ENCODE data around the gene SMIM12.

Gene SMIM12

DNA sequence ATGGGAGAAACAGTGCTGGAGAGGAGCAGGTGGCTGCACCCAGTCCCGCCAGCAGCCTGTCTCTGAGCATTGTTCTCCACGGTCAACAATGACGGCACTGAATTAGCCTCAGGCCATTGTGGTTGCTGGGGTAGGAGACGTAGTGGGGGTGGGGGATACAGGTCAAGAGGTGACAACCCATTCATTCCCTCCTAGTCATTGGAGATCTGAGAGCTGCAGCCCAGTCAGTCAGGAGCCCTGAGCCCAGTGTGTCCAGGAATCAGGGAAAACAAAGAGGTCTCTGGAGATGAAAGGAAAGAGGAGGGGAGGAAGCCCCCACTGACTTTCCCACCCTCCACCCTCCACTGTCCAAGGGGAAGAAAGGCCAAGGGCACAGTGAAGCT lies 15.3 kb downstream of the SMIM12 start:
- peaks cover 16% of the 10 kb centered on the region for H3K4me1 Mint-ChIP-seq
- H3K27ac Mint-ChIP-seq = no peak overlapping the region
- no peak for ATAC-seq (ENCODE audit: low read depth)
- no peaks in the 10 kb centered on the region for H3K27me3 Mint-ChIP-seq
- H3K4me3 Mint-ChIP-seq = no peak overlapping the region
- H3K9me3 Mint-ChIP-seq = no peaks in the 10 kb centered on the region
- peaks cover 13% of the 10 kb centered on the region for H3K36me3 Mint-ChIP-seq
- DNase-seq (ENCODE audit: low spot score in 2 of 2) = no peak

DNA sequence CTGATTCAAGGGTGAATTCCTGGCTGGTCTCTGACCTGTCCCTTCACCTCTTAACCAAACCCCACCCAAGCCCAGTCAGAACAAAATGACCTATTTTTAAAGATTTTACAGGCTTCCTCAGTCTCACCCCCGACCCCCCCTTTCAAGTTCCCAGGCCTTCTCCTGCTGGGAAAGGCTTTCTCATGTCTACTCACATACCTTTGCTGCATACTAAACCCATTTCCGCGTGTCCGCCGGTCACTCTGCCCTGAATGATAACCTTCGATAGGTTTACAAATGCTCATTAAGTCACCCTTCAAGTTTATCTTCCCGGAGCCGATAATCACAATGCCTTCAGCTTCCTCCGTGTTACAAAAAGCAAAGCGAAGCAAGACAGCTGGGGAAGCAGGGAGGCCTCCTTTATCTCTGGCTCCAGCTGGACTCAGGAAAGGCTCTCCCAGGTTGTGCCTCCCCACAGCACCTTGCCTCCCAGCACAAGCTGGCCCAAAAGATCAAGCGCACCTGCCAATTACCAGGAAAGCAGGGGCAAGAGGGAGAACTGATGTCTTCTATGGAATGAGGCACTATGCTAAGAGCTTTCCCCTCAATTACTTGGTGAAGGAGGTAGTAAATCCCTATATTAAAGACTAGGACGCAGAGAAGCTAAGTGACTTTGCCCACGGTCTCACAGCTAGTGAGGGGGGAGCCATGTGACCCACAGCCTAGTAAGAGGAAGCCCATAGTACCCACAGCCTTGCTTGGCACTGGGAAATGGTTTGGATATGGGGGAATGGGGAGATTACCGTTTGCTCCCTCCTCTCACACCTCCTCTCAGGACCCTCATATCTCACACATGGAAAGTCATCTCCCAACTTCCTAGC lies 15.9 kb downstream of the SMIM12 start:
- H3K9me3 Mint-ChIP-seq = no peaks in the 10 kb centered on the region
- DNase-seq (ENCODE audit: low spot score in 2 of 2) (no peak), ATAC-seq (ENCODE audit: low read depth) (no peak)
- peaks cover 13% of the 10 kb centered on the region for H3K4me1 Mint-ChIP-seq
- H3K36me3 Mint-ChIP-seq = peaks cover 9% of the 10 kb centered on the region
- H3K27me3 Mint-ChIP-seq = no peaks in the 10 kb centered on the region
- H3K4me3 Mint-ChIP-seq = no peak overlapping the region
- no peak overlapping the region for H3K27ac Mint-ChIP-seq

DNA sequence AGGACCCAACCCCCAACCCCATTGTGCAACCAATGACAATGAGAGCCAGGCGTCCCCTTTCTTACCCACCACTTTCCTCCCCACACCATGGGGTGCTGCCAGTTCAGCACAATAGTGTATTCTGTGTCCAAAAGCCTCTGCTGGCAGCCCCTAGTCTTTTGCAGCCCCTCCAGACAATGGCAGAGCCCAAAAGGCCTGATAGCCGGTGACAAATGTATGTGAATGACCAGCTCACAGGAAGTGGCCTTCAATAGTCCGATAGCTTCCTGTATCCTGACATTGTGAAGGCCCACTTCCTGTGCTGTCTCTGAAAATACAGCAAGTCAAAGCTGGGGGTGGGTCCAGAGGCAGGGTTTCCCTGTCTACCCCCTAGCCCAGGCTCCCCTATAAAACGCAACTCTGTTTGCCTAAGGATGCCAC lies 16.6 kb downstream of the SMIM12 start:
- Mint-ChIP-seq H3K9me3 (no peaks in the 10 kb centered on the region), H3K36me3 (peaks cover 7% of the 10 kb centered on the region), H3K27ac (no peak overlapping the region), H3K4me3 (no peak overlapping the region), H3K4me1 (peaks cover 10% of the 10 kb centered on the region), H3K27me3 (no peaks in the 10 kb centered on the region)
- no peak for ATAC-seq (ENCODE audit: low read depth)
- DNase-seq (ENCODE audit: low spot score in 2 of 2) = no peak

DNA sequence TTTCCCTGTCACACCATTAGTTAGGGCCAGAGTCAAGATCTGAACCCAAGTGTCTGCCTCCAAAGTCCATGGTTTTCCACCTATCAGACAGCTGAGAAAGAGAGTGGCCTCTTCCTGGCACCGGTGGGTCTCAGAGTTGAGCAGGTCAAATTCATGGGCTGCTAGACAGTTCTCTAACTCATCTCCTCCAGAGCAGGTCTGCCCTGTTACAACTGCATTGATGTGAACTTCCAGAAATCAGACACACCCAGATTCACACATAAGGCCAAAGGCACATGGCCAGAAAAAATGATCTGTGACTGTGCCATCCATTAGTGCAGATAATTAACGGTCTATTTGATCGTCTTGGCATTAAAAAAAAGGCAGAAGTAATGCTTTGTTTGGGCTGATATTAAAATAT lies 17.5 kb downstream of the SMIM12 start:
- no peak overlapping the region for H3K27ac Mint-ChIP-seq

DNA sequence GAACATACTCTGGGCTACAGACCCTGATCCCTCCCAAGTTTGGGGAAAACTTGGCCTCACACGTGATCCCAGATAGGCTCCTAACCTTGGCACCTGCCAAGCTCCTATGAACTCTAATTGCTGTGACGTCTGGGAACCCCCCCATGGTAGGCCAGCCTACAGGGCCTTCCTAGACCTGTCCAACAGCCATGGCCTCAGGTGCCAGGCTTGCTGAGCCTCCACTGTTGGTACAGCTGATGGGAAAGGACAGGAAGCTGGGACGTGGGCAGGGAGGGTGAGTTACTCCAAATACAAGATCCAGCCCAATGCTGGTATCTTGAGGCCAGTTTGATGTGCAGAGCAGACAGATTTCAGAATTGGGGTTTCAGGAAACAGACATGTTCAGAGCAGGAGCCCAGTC lies 19.1 kb downstream of the SMIM12 start:
- H3K4me1 Mint-ChIP-seq = peaks cover 10% of the 10 kb centered on the region
- H3K27me3 Mint-ChIP-seq = no peaks in the 10 kb centered on the region
- H3K36me3 Mint-ChIP-seq = peaks cover 7% of the 10 kb centered on the region
- no peak overlapping the region for H3K27ac Mint-ChIP-seq
- ATAC-seq (ENCODE audit: low read depth) (no peak), DNase-seq (ENCODE audit: low spot score in 2 of 2) (no peak)
- H3K9me3 Mint-ChIP-seq = no peaks in the 10 kb centered on the region
- H3K4me3 Mint-ChIP-seq = no peak overlapping the region

More for the DNA sequence above, 17.5 kb downstream of the SMIM12 start:
- Mint-ChIP-seq H3K9me3 (no peaks in the 10 kb centered on the region), H3K36me3 (peaks cover 7% of the 10 kb centered on the region), H3K4me1 (peaks cover 10% of the 10 kb centered on the region), H3K4me3 (no peak overlapping the region), H3K27me3 (no peaks in the 10 kb centered on the region)
- no peak for ATAC-seq (ENCODE audit: low read depth)
- DNase-seq (ENCODE audit: low spot score in 2 of 2) = no peak

DNA sequence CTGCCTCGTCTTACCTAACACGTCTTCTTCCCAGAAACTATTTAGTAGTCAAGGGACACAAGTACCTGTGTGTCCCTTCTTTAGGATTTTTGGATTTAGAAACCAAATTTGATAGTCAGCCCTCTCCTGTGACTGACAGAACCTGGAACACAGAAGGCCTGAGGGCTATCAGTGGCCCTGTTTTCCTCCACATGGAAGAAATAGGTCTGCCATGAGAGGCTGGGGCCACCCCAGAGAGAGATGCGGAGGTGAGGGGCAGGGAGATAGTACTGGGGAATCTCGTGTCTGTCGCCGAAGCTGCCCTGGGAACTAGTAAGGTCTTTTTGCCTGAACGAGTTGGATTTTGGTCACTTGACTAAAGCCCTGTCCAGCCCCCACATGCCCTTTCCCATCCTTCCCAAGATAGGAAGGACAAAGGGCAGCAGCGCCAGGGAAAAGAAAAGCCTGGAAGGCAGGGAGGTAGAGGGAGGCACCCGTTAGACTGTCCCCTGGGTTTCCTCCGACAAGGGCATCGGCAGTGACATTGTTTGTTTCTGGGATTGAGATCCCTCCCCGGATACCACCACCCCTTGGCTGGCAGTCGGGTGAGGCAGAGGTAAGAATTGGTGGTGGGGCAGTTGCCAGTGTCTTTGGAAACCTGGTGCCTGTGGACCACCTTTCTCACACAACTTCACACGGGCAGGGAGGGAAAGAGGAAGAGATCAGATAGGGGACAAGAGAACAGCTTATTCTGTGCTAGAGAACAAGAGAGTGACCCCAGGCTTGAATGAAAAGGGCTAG lies 19.8 kb downstream of the SMIM12 start:
- Mint-ChIP-seq H3K36me3 (peaks cover 7% of the 10 kb centered on the region), H3K27me3 (no peaks in the 10 kb centered on the region), H3K27ac (no peak overlapping the region), H3K4me1 (peaks cover 10% of the 10 kb centered on the region), H3K4me3 (no peak overlapping the region), H3K9me3 (no peaks in the 10 kb centered on the region)
- ATAC-seq (ENCODE audit: low read depth) (no peak), DNase-seq (ENCODE audit: low spot score in 2 of 2) (no peak)

DNA sequence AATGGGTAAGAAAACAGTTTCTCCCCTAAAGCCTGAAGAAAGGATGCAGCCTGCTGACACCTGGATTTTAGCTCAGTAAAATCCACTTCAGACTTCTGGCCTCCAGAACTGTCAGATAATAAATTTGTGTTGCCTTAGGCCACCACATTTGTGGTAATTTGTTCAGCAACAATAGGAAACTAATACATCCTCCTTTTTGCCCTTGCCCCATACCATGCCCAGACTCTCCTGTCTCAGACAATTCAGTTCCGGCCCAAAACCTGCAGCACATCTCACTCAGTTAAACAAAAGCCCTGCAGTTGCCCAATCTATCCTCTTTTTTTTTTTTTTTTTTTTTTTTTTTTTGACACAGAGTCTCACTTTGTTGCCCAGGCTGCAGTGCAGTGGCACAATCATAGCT lies 25.8 kb downstream of the SMIM12 start:
- no peak for ATAC-seq (ENCODE audit: low read depth)
- no peak overlapping the region for H3K4me3 Mint-ChIP-seq

DNA sequence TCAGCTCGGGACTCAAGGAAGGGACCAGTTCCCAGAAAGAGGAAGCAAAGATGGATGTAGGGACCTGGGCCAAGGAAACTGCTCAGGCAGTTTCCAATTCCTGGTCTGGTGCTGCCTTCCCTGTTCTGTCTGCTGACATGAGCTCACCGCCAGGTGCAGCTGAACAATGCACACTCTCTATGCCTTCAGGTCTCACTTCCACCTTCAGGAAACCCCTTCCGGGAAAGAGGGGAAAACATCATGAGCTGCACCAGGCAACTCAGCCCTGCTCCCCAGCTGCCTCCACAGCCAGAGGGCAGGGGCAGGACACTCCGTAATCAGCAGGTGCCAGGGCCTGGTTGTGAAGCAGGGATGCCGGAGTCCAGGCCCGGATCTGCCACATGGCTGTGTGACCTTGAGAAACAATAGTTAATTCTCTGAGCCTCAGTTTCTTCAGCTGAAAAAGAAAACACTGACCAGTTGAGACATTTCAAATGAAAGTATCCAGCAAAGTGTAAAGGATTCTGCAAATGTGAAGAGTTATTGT lies 27.8 kb downstream of the SMIM12 start:
- no peaks in the 10 kb centered on the region for H3K9me3 Mint-ChIP-seq
- no peak overlapping the region for H3K27ac Mint-ChIP-seq
- H3K27me3 Mint-ChIP-seq = no peaks in the 10 kb centered on the region
- H3K4me3 Mint-ChIP-seq = no peak overlapping the region
- H3K4me1 Mint-ChIP-seq = peaks cover 4% of the 10 kb centered on the region
- DNase-seq (ENCODE audit: low spot score in 2 of 2) (no peak), ATAC-seq (ENCODE audit: low read depth) (no peak)
- H3K36me3 Mint-ChIP-seq = peaks cover 8% of the 10 kb centered on the region

More for the DNA sequence above, 25.8 kb downstream of the SMIM12 start:
- Mint-ChIP-seq H3K27ac (no peak overlapping the region), H3K9me3 (no peaks in the 10 kb centered on the region), H3K36me3 (peaks cover 8% of the 10 kb centered on the region), H3K4me1 (peaks cover under 1% of the 10 kb centered on the region), H3K27me3 (no peaks in the 10 kb centered on the region)
- DNase-seq (ENCODE audit: low spot score in 2 of 2) = no peak

DNA sequence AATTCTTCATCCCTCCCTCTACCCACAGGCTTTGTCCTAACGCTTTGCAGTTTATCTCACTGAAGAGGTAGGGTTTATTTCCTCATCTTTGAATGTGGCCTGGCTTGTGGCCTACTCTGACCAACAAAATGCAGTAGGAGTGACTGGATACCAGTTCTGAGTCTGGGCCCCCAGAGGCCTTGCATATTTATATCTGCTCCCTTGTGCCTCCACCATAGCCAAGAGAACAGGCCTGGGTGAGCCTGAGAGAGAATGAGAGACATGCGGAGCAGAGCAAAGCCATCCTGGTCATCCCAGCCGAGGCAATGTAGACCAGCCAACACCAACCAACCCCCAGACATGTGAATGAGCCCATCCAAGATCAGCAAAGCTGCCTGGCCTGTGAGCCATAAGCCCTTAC lies 30.3 kb downstream of the SMIM12 start:
- Mint-ChIP-seq H3K27ac (no peak overlapping the region), H3K36me3 (peaks cover 8% of the 10 kb centered on the region), H3K27me3 (no peaks in the 10 kb centered on the region), H3K4me1 (peaks cover 4% of the 10 kb centered on the region), H3K4me3 (no peak overlapping the region), H3K9me3 (no peaks in the 10 kb centered on the region)
- ATAC-seq (ENCODE audit: low read depth) = no peak
- no peak for DNase-seq (ENCODE audit: low spot score in 2 of 2)

DNA sequence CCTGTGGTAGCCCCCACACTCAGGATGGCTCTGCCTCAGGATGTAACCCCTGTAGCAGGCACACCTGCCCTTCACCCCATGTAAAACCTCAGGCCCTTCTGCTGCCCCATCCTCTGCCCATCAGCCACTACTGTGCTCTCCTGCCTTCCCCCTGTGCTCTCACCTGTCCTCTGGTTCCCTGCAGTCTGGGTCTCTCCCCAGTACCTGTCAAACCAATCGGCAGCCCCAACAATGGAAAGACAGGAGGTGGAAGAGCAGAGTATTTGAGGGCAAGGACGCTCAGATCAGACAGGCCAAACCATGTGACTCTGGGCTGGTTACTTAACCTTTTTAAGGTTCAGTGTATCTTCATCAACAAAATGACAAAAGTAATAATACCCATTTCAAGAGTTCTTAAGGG lies 30.9 kb downstream of the SMIM12 start:
- H3K36me3 Mint-ChIP-seq = peaks cover 11% of the 10 kb centered on the region

DNA sequence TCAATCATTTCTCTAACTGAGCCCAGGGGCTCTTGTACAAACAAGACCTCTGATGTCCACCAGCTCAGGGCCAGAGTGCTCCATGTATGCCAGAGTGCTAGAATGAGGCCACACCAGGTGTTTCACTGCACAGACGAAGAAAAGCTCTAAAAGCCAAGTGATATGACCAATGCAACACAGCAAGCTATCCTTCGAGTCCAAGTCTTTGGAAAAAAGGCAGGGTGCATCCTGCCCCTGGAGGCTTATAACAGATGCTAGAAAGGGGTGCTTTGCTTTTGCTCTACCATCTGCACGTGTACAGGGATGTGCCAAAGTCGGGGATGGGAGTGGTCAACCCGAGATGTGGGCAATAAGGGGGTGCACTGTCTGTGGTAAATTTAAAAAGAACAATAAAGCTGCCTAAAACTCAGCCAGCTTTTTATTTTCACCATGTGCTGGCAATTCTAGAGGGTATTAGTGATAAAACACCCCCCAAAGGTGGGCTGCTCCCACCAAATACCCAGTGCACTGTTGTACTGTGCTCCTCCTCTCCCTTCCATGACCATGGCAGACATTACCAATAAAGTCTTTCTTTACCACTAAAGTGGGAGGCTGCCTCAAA lies 32.1 kb downstream of the SMIM12 start:
- H3K4me1 Mint-ChIP-seq = peaks cover 4% of the 10 kb centered on the region
- no peak overlapping the region for H3K27ac Mint-ChIP-seq
- H3K9me3 Mint-ChIP-seq = peaks cover 2% of the 10 kb centered on the region
- peaks cover 7% of the 10 kb centered on the region for H3K36me3 Mint-ChIP-seq
- no peaks in the 10 kb centered on the region for H3K27me3 Mint-ChIP-seq
- DNase-seq (ENCODE audit: low spot score in 2 of 2) (no peak), ATAC-seq (ENCODE audit: low read depth) (no peak)
- no peak overlapping the region for H3K4me3 Mint-ChIP-seq

More for the DNA sequence above, 30.9 kb downstream of the SMIM12 start:
- ATAC-seq (ENCODE audit: low read depth) (no peak), DNase-seq (ENCODE audit: low spot score in 2 of 2) (no peak)
- Mint-ChIP-seq H3K9me3 (peaks cover 2% of the 10 kb centered on the region), H3K4me3 (no peak overlapping the region), H3K27ac (no peak overlapping the region), H3K27me3 (no peaks in the 10 kb centered on the region), H3K4me1 (peaks cover 4% of the 10 kb centered on the region)

DNA sequence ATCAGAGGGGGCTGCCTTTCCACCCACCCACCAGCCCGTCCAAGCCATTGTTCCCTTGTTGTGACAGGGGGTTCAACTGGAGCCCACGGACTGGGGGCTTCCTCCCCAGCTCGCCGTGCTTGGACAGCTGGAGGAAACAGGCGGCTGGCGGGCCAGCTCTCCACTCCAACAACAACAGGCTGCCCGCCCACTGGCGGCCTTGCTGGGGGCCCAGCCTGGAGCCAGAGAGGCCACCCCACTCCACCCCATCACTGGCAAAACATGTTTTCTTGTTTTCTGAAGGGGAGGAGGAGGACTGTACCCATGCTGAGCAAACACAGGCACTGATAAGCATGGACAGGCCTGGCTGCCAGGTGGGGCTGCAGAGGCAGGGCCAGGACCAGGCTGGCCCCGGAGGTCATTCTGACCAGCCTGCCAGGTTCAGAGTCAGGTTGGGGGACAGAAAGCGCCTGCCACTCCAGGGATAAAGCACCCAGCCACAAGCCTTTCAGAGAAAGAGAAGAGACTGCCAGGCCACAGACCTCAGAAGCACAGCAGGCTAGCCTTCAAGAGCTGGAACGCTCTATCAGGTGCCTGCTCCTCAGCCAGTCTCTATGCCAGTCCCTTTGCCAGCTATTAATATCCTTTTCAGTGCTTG lies 34.0 kb downstream of the SMIM12 start:
- Mint-ChIP-seq H3K36me3 (peaks cover 2% of the 10 kb centered on the region), H3K4me1 (peaks cover 4% of the 10 kb centered on the region)
- no peak for ATAC-seq (ENCODE audit: low read depth)

DNA sequence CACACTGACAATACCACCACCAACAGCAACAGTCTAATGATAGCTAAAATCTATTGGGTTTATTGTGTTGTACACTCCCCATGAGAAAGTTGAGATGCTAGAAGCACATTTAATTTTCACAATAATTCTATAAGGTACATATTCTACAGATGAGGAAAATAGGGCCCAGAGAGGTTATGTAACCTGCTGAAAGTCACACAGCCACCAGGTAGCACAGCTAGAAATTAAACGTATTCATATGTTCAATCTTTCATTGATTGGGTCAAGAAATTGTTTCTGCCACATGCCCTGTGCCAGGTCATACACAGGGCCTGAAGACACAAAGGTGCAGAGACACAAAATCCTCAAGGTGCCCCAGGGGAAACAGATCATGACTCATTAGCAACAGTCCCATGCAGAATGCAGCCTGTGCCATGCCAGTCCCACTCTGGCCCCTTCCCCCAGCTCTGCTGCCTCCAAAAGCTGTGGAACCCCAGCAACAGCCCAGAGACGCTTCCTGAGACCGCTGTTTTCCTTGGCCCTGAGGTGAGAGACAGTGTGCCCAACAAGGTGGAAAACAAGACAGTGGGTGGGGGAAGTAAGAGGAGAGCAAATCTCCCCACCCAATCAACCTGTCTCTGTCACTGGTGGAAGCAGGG lies 34.6 kb downstream of the SMIM12 start:
- no peak overlapping the region for H3K27ac Mint-ChIP-seq
- peaks cover 2% of the 10 kb centered on the region for H3K9me3 Mint-ChIP-seq
- DNase-seq (ENCODE audit: low spot score in 2 of 2) = no peak
- ATAC-seq (ENCODE audit: low read depth) = no peak
- no peaks in the 10 kb centered on the region for H3K27me3 Mint-ChIP-seq
- H3K4me1 Mint-ChIP-seq = peaks cover 4% of the 10 kb centered on the region
- H3K36me3 Mint-ChIP-seq = peaks cover 5% of the 10 kb centered on the region
- no peak overlapping the region for H3K4me3 Mint-ChIP-seq

More for the DNA sequence above, 34.0 kb downstream of the SMIM12 start:
- H3K27me3 Mint-ChIP-seq = no peaks in the 10 kb centered on the region
- no peak for DNase-seq (ENCODE audit: low spot score in 2 of 2)
- H3K4me3 Mint-ChIP-seq = no peak overlapping the region
- no peak overlapping the region for H3K27ac Mint-ChIP-seq
- peaks cover 2% of the 10 kb centered on the region for H3K9me3 Mint-ChIP-seq

Measured in memory B cell (primary cell).